HCT116 (cell line): ENCODE measurements around the gene SLC35B2.

Experiments
- ATF3 ChIP-seq: IDR thresholded peaks from 2 replicates; pipeline ENCODE4 v1.6.1; 2012
- CTCF ChIP-seq, 3 experiments: fragments of 200-600 bp in 1 of 3; sonication (generic) in 1 of 3; IDR thresholded peaks in 2 of 3; conservative IDR thresholded peaks in 1 of 3; 2 replicates each; pipeline ENCODE4 v1.5.1; 2012 to 2017; ENCODE audit warnings: low read depth in 2 of 3, low read length in 2 of 3, antibody characterized with exemption in 1 of 3, borderline replicate concordance in 1 of 3, control low read depth in 1 of 3, mild to moderate bottlenecking in 1 of 3, mixed read lengths in 1 of 3, mixed run types in 1 of 3, moderate library complexity in 1 of 3; ENCODE audit not compliant: insufficient read depth in 1 of 3
- EZH2 ChIP-seq: fragments of 200-600 bp; sonication (generic); IDR thresholded peaks from 2 replicates; pipeline ENCODE4 v1.6.1; 2017; ENCODE audit warnings: antibody characterized with exemption, mixed run types
- MAX ChIP-seq: IDR thresholded peaks from 2 replicates; pipeline ENCODE4 v1.6.1; 2012
- POLR2A ChIP-seq: IDR thresholded peaks from 2 replicates; pipeline ENCODE4 v1.7.0; 2011; ENCODE audit warnings: borderline replicate concordance; ENCODE audit not compliant: insufficient read depth, insufficient read length; ENCODE audit errors: extremely low read depth
- POLR2AphosphoS5 ChIP-seq: IDR thresholded peaks from 2 replicates; pipeline ENCODE4 v1.6.1; 2011; ENCODE audit warnings: mild to moderate bottlenecking, low read depth, low read length, moderate library complexity
- REST ChIP-seq: IDR thresholded peaks from 2 replicates; pipeline ENCODE4 v1.6.1; 2012; ENCODE audit warnings: low read depth

GRCh38 chr6:44260451-44261297 lies 3.3 kb upstream of the SLC35B2 start:
- TF ChIP-seq MAX (no peak), POLR2A (no peak), POLR2AphosphoS5 (no peak), CTCF (IDR thresholded peaks at IDR 0.05 in 2 of 3, conservative IDR thresholded peaks at IDR 0.05 in 1 of 3; ENCODE audit: borderline replicate concordance in 1 of 3, insufficient read depth in 1 of 3, low read depth in 2 of 3, low read length in 2 of 3) (no peak), EZH2 (no peak), ATF3 (no peak), REST (no peak)
